ES-I3 (cell line): ENCODE data around the gene E4F1.

Source experiments
- H3K36me3 ChIP-seq: 2 replicates; pipeline ENCODE4 v1.6.1; 2013; ENCODE audit warnings: mild to moderate bottlenecking, low read length, control low read depth, moderate library complexity; ENCODE audit not compliant: insufficient read depth
- H3K4me1 ChIP-seq: 2 replicates; pipeline ENCODE4 v1.6.1; 2013; ENCODE audit warnings: mild to moderate bottlenecking, control low read depth, low read length; ENCODE audit not compliant: insufficient read depth
- H3K9ac ChIP-seq: 2 replicates; pipeline ENCODE4 v1.6.1; 2013; ENCODE audit warnings: low read depth, mild to moderate bottlenecking, low read length, moderate library complexity
- H3K9me3 ChIP-seq: 2 replicates; pipeline ENCODE4 v1.6.1; 2013; ENCODE audit warnings: mild to moderate bottlenecking, low read length, moderate library complexity; ENCODE audit not compliant: control insufficient read depth, insufficient read depth

E4F1 gene

GRCh38 chr16:2183671-2184070 lies 39.7 kb upstream of the E4F1 start:
- no peak overlapping the region for H3K9ac ChIP-seq
- H3K9me3 ChIP-seq, result no peaks in the 10 kb centered on the region
- no peaks in the 10 kb centered on the region for H3K36me3 ChIP-seq
- no peaks in the 10 kb centered on the region for H3K4me1 ChIP-seq

- no peaks in the 10 kb centered on the region for H3K36me3 ChIP-seq
- no peaks in the 10 kb centered on the region for H3K9me3 ChIP-seq
- H3K4me1 ChIP-seq, result no peaks in the 10 kb centered on the region
- no peak overlapping the region for H3K9ac ChIP-seq
These were observed 39.0 kb upstream of the E4F1 start for GRCh38 chr16:2184346-2184745.

DNA sequence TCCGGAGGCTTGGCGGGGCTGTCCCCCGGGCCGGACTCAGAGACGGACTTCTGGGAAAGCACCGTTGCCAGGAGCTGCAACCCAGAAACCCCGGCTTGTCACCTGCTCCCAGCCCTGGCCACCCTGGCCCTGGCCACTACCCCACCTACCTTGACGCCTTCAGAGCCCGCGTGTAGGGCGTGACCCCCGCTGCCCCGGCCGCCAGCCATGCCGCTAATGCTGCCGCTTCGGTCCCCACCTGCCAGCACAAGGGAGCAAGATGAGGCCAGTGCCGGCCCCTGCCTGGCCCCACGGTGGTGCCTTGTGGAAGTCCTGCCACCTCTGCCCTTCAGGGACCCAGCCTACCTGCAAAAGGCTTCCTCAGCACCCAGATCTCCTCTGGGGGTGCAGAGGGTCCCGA lies 38.4 kb upstream of the E4F1 start:
- H3K4me1 ChIP-seq, result no peaks in the 10 kb centered on the region
- no peak overlapping the region for H3K9ac ChIP-seq
- H3K36me3 ChIP-seq, result no peaks in the 10 kb centered on the region
- H3K9me3 ChIP-seq, result no peaks in the 10 kb centered on the region

DNA sequence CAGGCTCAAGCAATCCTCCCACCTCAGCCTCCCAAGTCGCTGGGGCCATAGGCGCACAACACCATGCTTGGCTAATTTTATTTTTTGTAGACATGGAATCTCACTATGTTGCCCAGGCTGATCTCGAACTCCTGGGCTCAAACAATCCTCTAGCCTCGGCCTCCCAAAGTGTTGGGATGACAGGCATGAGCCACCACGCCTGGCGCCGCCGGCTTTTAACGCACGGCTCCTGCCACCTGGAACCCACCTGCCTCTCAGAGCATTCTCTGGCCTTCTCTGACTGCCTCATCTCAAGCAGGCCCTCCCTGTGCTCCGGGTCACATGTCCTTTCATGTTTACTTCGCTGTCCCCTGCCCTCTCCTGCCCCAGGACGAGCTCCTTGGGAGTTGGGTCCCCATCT lies 37.3 kb upstream of the E4F1 start:
- Histone ChIP-seq H3K36me3 (no peaks in the 10 kb centered on the region), H3K9me3 (no peaks in the 10 kb centered on the region), H3K4me1 (no peaks in the 10 kb centered on the region), H3K9ac (no peak overlapping the region)

- Histone ChIP-seq H3K4me1 (no peaks in the 10 kb centered on the region), H3K36me3 (no peaks in the 10 kb centered on the region), H3K9ac (no peak overlapping the region), H3K9me3 (no peaks in the 10 kb centered on the region)
These were observed 36.9 kb upstream of the E4F1 start for GRCh38 chr16:2186505-2186904.

DNA sequence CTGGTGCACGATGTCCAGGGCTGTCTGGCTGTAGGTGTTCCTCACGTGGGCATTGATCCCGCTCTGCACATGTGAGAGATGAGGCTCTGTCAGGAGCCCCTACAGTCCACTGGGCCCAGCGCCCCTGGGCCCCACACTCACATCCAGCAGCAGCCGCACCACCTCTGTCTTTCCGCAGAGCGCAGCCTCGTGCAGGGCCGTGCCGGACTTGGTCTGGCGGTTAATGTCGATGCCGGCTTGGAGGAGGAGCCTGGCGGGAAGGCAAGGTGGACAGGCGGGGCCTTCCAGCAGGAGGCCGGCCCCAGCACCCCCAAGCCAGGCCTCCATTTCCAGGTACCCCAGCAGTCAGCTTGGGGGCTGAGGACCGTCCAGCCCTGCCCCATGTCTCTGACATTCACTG lies 36.2 kb upstream of the E4F1 start:
- no peaks in the 10 kb centered on the region for H3K9me3 ChIP-seq
- no peaks in the 10 kb centered on the region for H3K4me1 ChIP-seq
- H3K9ac ChIP-seq, result no peak overlapping the region
- no peaks in the 10 kb centered on the region for H3K36me3 ChIP-seq

DNA sequence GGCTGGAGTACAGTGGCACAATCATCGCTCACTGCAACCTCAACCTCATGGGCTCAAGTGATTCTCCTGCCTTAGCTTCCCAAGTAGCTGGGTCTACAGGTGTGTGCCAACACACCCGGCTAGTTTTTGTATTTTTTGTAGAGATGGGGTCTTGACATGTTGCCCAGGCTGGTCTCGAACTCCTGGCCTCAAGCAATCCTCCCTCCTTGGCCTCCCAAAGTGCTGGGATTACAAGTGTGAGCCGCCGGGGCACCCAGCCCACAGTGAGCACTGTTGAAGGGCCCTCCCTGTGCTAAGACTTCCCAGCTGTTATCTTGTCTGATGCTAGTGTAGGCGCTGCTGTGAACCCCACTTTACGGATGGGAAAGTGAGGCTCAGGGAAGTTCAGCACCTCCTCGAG lies 35.0 kb upstream of the E4F1 start:
- no peaks in the 10 kb centered on the region for H3K36me3 ChIP-seq
- no peak overlapping the region for H3K9ac ChIP-seq
- H3K9me3 ChIP-seq, result no peaks in the 10 kb centered on the region
- H3K4me1 ChIP-seq, result no peaks in the 10 kb centered on the region

DNA sequence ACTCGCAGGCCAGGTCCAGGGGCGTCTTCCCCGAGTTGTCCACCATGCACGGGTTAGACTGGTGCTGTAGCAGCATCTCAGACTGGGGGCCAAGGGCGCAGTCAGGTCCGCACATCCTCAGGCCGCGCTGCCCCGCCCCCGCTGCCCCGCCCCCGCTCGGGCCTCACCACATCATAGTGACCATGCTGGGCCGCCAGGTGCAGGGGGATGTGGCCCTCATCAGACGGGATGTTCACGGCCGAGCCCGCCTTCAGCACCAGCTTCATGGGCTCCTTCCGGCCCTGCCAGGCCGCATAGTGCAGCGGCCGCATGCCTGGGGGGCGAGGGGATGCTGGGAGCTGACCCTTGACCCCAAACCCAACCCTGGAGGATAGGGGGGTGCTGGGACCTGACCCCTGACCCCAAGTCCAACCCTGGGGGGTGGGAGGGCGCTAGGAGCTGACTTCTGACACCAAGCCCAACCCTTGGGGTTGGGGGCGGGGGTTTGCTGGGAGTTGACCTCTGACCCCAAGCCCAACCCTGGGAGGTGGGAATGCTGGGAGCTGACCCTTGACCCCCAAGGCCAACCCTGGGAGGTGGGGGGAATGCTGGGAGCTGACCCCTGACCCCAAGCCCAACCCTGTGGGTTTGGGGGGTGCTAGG lies 34.0 kb upstream of the E4F1 start:
- no peaks in the 10 kb centered on the region for H3K36me3 ChIP-seq
- no peak overlapping the region for H3K9ac ChIP-seq
- H3K4me1 ChIP-seq, result no peaks in the 10 kb centered on the region
- no peaks in the 10 kb centered on the region for H3K9me3 ChIP-seq

DNA sequence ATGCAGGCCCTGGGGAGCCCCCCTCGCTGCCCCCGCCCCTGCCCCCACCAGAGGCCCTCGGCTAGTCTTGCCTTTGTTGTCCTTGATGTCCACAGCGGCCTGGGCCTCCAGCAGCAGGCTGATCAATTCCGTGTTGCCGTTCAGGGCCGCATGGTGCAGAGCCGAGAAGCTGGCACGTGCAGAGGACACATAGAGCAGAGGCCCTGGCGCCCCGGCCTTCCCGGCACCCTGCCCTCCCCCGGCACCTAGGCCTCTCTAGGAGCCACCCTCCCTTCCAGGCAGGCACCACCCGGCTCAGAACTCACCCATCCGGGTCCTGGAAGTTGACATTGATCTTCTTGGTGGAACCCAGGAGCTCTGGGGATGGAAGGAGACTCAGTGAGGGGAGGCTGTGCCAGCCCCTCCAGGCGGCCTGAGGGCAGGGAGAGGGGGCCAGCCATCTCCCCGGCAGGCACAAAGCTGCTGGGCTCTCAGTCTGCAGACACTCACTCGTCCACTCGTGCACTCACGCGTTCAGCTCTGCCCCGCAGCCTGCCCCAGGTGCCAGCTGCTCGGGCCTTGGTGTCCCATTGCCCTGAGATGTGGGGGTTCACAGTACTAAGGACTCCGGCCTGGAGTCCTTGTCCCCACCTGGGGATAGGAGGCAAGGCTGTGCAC lies 33.3 kb upstream of the E4F1 start:
- Histone ChIP-seq H3K9me3 (no peaks in the 10 kb centered on the region), H3K4me1 (no peaks in the 10 kb centered on the region), H3K36me3 (no peaks in the 10 kb centered on the region), H3K9ac (no peak overlapping the region)

- Histone ChIP-seq H3K4me1 (no peaks in the 10 kb centered on the region), H3K9me3 (no peaks in the 10 kb centered on the region), H3K36me3 (no peaks in the 10 kb centered on the region), H3K9ac (no peak overlapping the region)
These were observed 32.5 kb upstream of the E4F1 start for GRCh38 chr16:2190659-2191445.

DNA sequence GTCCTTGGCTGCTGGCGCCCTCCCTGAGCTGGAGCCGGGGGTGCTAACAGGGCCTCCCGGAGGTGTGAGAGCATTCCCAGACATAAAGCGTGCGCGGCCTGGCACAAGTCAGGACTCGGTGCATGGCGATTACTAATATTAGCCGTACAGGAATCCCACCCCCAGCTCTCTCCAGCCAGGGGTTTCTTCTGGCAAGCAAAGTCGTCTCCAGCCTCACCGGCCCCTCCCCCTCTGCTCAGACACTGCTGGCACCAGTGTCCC lies 32.0 kb upstream of the E4F1 start:
- Histone ChIP-seq H3K36me3 (no peaks in the 10 kb centered on the region), H3K9me3 (no peaks in the 10 kb centered on the region), H3K4me1 (no peaks in the 10 kb centered on the region), H3K9ac (no peak overlapping the region)

DNA sequence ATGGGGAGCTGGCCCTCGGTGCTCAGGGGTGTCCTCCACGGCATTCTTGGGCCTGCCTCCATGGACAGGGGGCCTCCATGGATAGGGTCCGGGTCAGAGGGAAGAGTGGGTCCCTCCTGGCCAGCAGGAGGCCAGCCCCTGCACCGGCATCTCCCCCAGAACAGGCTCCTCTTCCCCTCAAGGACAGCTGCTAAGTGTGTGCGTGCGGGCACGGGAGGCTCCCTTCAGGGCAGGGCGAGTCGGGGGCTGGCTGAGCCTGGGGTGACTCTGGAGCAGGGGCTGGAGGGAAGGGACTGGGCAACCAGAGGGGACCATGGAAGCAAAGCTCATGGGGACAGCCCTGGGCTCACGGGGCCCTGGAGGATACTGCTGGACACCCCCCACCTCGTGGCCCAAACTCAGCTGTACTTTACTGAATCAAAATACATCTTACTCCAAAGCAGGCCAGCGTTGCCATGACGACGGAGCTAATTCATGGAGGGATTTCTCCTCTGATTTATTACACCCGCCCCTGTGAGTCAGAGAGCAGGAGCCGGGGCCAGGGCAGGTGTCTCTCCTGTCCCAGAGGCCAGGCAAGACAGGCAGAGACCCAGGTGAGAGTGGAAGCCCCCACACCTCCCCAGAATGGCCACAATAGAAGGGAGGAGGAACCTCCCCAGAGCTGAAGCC lies 29.1 kb upstream of the E4F1 start:
- Histone ChIP-seq H3K9me3 (no peaks in the 10 kb centered on the region), H3K9ac (no peak overlapping the region), H3K36me3 (no peaks in the 10 kb centered on the region), H3K4me1 (no peaks in the 10 kb centered on the region)

GRCh38 chr16:2194852-2195321 lies 28.5 kb upstream of the E4F1 start:
- H3K36me3 ChIP-seq, result no peaks in the 10 kb centered on the region
- H3K4me1 ChIP-seq, result no peaks in the 10 kb centered on the region
- H3K9ac ChIP-seq, result peak overlapping the region; percentile 30; the same call in 1 of the 2 replicates
- H3K9me3 ChIP-seq, result no peaks in the 10 kb centered on the region

- Histone ChIP-seq H3K9ac (peak overlapping the region; percentile 30; the same call in 1 of the 2 replicates), H3K9me3 (no peaks in the 10 kb centered on the region), H3K4me1 (no peaks in the 10 kb centered on the region), H3K36me3 (no peaks in the 10 kb centered on the region)
These were observed 27.8 kb upstream of the E4F1 start for GRCh38 chr16:2195322-2196161.
